GM23338 (cell line): ENCODE results near the gene FNDC3B.

ENCODE experiments used
- CTCF ChIP-seq, 2 experiments: fragments of 200-600 bp in 1 of 2; sonication (generic) in 1 of 2; conservative IDR thresholded peaks; 2 replicates each; pipeline versions ENCODE4 v1.5.1 to v1.6.1; 2016 to 2017; ENCODE audit warnings: antibody characterized with exemption in 2 of 2, low read depth in 2 of 2, mild to moderate bottlenecking in 2 of 2, moderate library complexity in 1 of 2
- EZH2 ChIP-seq: fragments of 200-600 bp; sonication (generic); IDR thresholded peaks from one replicate; pipeline ENCODE4 v1.8.0; 2017; ENCODE audit warnings: antibody characterized with exemption, mild to moderate bottlenecking, low read depth; ENCODE audit not compliant: unreplicated experiment
- POLR2AphosphoS5 ChIP-seq: IDR thresholded peaks from 2 replicates; pipeline ENCODE4 v1.6.1; 2016; ENCODE audit warnings: antibody characterized with exemption, low read depth

GRCh38 chr3:172367205-172368105 lies 328.1 kb downstream of the FNDC3B start:
- no peak for TF ChIP-seq CTCF (conservative IDR thresholded peaks at IDR 0.05; ENCODE audit: low read depth in 2 of 2)
- no peak for TF ChIP-seq POLR2AphosphoS5
- TF ChIP-seq EZH2, result no peak
